Measurements from ENCODE around the gene ZNF521.

ZNF521 gene

DNA sequence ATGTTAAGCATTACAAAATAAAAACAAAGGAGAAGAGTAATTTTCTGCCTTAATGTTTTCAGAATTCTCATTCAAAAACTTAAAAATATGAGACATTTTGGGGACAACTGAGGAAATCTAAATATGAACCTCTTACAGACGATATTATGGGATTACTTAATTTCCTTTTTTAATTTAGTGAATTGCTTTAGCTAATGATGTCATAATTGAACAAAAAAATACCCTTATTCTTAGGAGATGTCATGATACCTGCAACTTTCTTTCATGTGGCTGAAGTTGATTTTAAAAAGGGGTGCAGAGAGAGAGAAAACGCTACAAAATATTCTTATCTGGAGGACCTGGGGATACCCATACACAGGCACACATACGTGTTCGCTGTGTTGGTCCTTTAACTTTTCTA is 129.3 kb downstream of the ZNF521 start:
- WGBS (ENCODE audit: insufficient coverage), result 100% methylated on average over 2 of the region's 4 CpGs
- CTCF ChIA-PET, result interaction anchor here (1.2 to 2.1 kb wide), 6 partner anchors 9 to 26 kb away, joined by 3 to 6 read pairs (median 4); no protein-coding TSS in a partner anchor
- Histone ChIP-seq H3K36me3 (ENCODE audit: control insufficient read depth in 4 of 4, insufficient read depth in 4 of 4, low read length in 3 of 4) (peaks cover 13 to 45% (median 28%) of the 10 kb centered on the region in 4 experiments), H3K9me3 (ENCODE audit: control extremely low read depth in 1 of 5, control insufficient read depth in 4 of 5, insufficient read depth in 2 of 5, low read depth in 1 of 5, low read length in 4 of 5) (no peaks in the 10 kb centered on the region), H3K27me3 (replicated peaks in 2 of 5; ENCODE audit: control insufficient read depth in 4 of 5, insufficient read depth in 5 of 5, low read length in 4 of 5) (no peaks in the 10 kb centered on the region), H3K4me1 (ENCODE audit: control extremely low read depth in 1 of 4, control insufficient read depth in 4 of 4, insufficient read depth in 4 of 4, low read length in 3 of 4) (peaks cover 15 to 59% (median 37%) of the 10 kb centered on the region in 4 experiments), H3K27ac (ENCODE audit: insufficient read depth in 1 of 2, low read depth in 1 of 2, low read length in 2 of 2, poor library complexity in 1 of 2, severe bottlenecking in 2 of 2) (peak overlapping the region; percentile 18 to 65), H3K4me3 (ENCODE audit: control insufficient read depth in 1 of 7, extremely low read depth in 1 of 7, insufficient read depth in 4 of 7, low read depth in 2 of 7, low read length in 6 of 7) (no peak overlapping the region)
- POLR2A ChIA-PET, result interaction anchor here (1.8 kb wide), 1 partner anchor 10 kb away, joined by 5 read pairs; no protein-coding TSS in a partner anchor
- DNase-seq, result no peak

- DNase-seq, result no peak
- no peaks in the 10 kb centered on the region for H3K27me3 ChIP-seq (replicated peaks in 2 of 5; ENCODE audit: control insufficient read depth in 4 of 5, insufficient read depth in 5 of 5, low read length in 4 of 5)
- H3K4me1 ChIP-seq (ENCODE audit: control extremely low read depth in 1 of 4, control insufficient read depth in 4 of 4, insufficient read depth in 4 of 4, low read length in 3 of 4), result peaks cover 0 to 12% (median 2%) of the 10 kb centered on the region in 4 experiments
- H3K36me3 ChIP-seq (ENCODE audit: control insufficient read depth in 4 of 4, insufficient read depth in 4 of 4, low read length in 3 of 4), result peaks cover 0 to 5% (median 4%) of the 10 kb centered on the region in 4 experiments
- 100% methylated on average over 3 of the region's 3 CpGs for WGBS (ENCODE audit: insufficient coverage)
- CTCF ChIA-PET, result no interaction called here
- no peak overlapping the region for H3K4me3 ChIP-seq (ENCODE audit: control insufficient read depth in 1 of 7, extremely low read depth in 1 of 7, insufficient read depth in 4 of 7, low read depth in 2 of 7, low read length in 6 of 7)
- POLR2A ChIA-PET, result no interaction called here
- H3K27ac ChIP-seq (ENCODE audit: insufficient read depth in 1 of 2, low read depth in 1 of 2, low read length in 2 of 2, poor library complexity in 1 of 2, severe bottlenecking in 2 of 2), result no peak overlapping the region
- H3K9me3 ChIP-seq (ENCODE audit: control extremely low read depth in 1 of 5, control insufficient read depth in 4 of 5, insufficient read depth in 2 of 5, low read depth in 1 of 5, low read length in 4 of 5), result no peaks in the 10 kb centered on the region
Observed at GRCh38 chr18:25210622-25211021, 141.3 kb downstream of the ZNF521 start.

DNA sequence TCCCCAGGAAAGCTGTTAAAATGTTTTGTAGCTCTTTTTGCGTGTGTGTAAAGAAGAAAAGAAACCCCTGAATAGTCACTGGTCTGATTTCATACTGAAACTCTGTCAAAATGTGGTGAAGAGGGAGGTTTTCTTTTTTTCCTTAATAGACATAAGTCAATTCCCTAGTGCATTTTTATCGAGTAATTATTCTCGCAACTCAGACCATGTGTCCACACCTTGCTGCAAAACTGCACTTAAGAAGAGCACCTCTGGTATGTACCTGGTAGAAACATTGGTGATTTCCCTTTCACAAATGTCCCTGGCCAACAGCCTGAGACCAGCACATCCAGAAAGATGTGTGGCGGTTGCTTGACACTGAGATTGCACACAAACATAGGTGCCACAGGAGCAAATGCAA is 159.9 kb downstream of the ZNF521 start:
- POLR2A ChIA-PET, result no interaction called here
- H3K4me3 ChIP-seq (ENCODE audit: control insufficient read depth in 1 of 7, extremely low read depth in 1 of 7, insufficient read depth in 4 of 7, low read depth in 2 of 7, low read length in 6 of 7), result no peak overlapping the region
- WGBS (ENCODE audit: insufficient coverage), result 78% methylated on average over 4 of the region's 4 CpGs

DNA sequence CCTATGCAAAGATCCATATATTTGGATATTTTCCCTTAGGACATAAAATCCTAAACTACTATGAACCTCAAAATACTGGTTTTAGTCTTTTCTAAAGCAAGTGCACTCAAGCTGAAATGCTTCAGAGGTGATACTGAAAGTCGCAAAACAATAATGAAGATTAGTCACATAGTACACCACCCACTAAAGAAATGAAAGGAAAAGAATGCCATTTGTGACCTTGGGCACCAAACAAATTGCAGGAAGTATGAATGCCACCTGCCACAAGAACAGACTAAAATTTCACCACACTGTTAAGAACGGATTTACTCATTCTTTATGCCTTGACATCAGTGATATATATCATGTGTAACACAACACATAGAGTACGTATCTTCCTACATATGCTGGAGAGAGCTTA is 161.5 kb downstream of the ZNF521 start:
- Histone ChIP-seq H3K4me1 (ENCODE audit: control extremely low read depth in 1 of 4, control insufficient read depth in 4 of 4, insufficient read depth in 4 of 4, low read length in 3 of 4) (peaks cover 0 to 14% (median 6%) of the 10 kb centered on the region in 4 experiments), H3K27ac (ENCODE audit: insufficient read depth in 1 of 2, low read depth in 1 of 2, low read length in 2 of 2, poor library complexity in 1 of 2, severe bottlenecking in 2 of 2) (no peak overlapping the region), H3K27me3 (replicated peaks in 2 of 5; ENCODE audit: control insufficient read depth in 4 of 5, insufficient read depth in 5 of 5, low read length in 4 of 5) (no peaks in the 10 kb centered on the region), H3K9me3 (ENCODE audit: control extremely low read depth in 1 of 5, control insufficient read depth in 4 of 5, insufficient read depth in 2 of 5, low read depth in 1 of 5, low read length in 4 of 5) (no peaks in the 10 kb centered on the region), H3K4me3 (ENCODE audit: control insufficient read depth in 1 of 7, extremely low read depth in 1 of 7, insufficient read depth in 4 of 7, low read depth in 2 of 7, low read length in 6 of 7) (no peak overlapping the region), H3K36me3 (ENCODE audit: control insufficient read depth in 4 of 4, insufficient read depth in 4 of 4, low read length in 3 of 4) (peaks cover 2 to 12% (median 2%) of the 10 kb centered on the region in 4 experiments)
- CTCF ChIA-PET, result interaction anchor here (0.6 to 2.4 kb wide), 3 partner anchors 18 to 69 kb away, joined by 3 to 6 read pairs (median 3); no protein-coding TSS in a partner anchor
- POLR2A ChIA-PET, result no interaction called here
- 100% methylated on average over 1 of the region's 3 CpGs for whole genome bisulfite sequencing (ENCODE audit: insufficient coverage)
- DNase-seq, result peak in 2 of 3 donors; percentile 39 to 57

More for the DNA sequence above, 159.9 kb downstream of the ZNF521 start:
- peaks cover 0 to 3% (median 0%) of the 10 kb centered on the region in 4 experiments for H3K4me1 ChIP-seq (ENCODE audit: control extremely low read depth in 1 of 4, control insufficient read depth in 4 of 4, insufficient read depth in 4 of 4, low read length in 3 of 4)
- no peak overlapping the region for H3K27ac ChIP-seq (ENCODE audit: insufficient read depth in 1 of 2, low read depth in 1 of 2, low read length in 2 of 2, poor library complexity in 1 of 2, severe bottlenecking in 2 of 2)
- peaks cover 2 to 12% (median 2%) of the 10 kb centered on the region in 4 experiments for H3K36me3 ChIP-seq (ENCODE audit: control insufficient read depth in 4 of 4, insufficient read depth in 4 of 4, low read length in 3 of 4)
- no peak for DNase-seq
- CTCF ChIA-PET, result no interaction called here
- no peaks in the 10 kb centered on the region for H3K9me3 ChIP-seq (ENCODE audit: control extremely low read depth in 1 of 5, control insufficient read depth in 4 of 5, insufficient read depth in 2 of 5, low read depth in 1 of 5, low read length in 4 of 5)
- no peaks in the 10 kb centered on the region for H3K27me3 ChIP-seq (replicated peaks in 2 of 5; ENCODE audit: control insufficient read depth in 4 of 5, insufficient read depth in 5 of 5, low read length in 4 of 5)

DNA sequence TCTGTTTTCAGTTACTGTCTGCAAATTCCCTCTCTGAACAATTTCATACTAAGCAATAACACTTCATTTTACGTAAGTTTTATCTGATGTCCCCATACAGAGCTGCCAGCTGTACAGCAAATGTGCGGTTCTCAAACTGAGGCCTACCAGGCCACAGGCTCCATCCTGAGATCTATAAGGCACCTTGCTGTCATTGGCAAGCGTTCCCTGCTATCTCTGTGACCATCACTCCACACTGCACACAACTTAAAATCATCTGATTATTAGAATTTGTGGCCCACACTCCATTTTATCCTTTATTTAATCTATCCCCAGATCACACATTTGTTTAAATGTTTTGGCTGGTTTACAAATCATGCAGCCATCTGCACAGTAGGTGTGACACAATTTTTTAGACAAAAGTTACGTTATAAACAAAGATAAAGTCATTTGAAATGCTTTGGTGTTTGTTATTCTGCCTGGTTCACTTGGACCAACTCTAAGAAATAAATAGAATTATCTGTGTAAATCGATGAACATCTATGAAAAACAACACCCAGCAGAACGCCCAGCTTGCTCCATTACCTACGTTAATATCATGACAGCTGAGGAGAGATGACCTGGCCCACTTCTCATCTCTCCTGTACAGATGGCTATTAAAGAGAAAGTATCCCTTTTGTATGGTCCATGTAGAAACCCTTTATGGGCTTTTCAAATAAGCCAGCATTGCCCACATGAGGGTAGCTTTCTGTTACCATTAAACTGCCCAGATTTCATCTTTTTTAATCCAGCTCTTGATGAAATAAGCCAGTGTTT is 162.4 kb downstream of the ZNF521 start:
- Histone ChIP-seq H3K36me3 (ENCODE audit: control insufficient read depth in 4 of 4, insufficient read depth in 4 of 4, low read length in 3 of 4) (peaks cover 2 to 15% (median 2%) of the 10 kb centered on the region in 4 experiments), H3K27me3 (replicated peaks in 2 of 5; ENCODE audit: control insufficient read depth in 4 of 5, insufficient read depth in 5 of 5, low read length in 4 of 5) (no peaks in the 10 kb centered on the region), H3K9me3 (ENCODE audit: control extremely low read depth in 1 of 5, control insufficient read depth in 4 of 5, insufficient read depth in 2 of 5, low read depth in 1 of 5, low read length in 4 of 5) (no peaks in the 10 kb centered on the region), H3K27ac (ENCODE audit: insufficient read depth in 1 of 2, low read depth in 1 of 2, low read length in 2 of 2, poor library complexity in 1 of 2, severe bottlenecking in 2 of 2) (no peak overlapping the region), H3K4me3 (ENCODE audit: control insufficient read depth in 1 of 7, extremely low read depth in 1 of 7, insufficient read depth in 4 of 7, low read depth in 2 of 7, low read length in 6 of 7) (no peak overlapping the region), H3K4me1 (ENCODE audit: control extremely low read depth in 1 of 4, control insufficient read depth in 4 of 4, insufficient read depth in 4 of 4, low read length in 3 of 4) (peaks cover 0 to 18% (median 7%) of the 10 kb centered on the region in 4 experiments)
- WGBS (ENCODE audit: insufficient coverage), result 100% methylated on average over 4 of the region's 7 CpGs
- ChIA-PET POLR2A (interaction anchor here (0.6 kb wide), 1 partner anchor 46 kb away, joined by 4 read pairs; no protein-coding TSS in a partner anchor), CTCF (interaction anchor here (1.0 to 2.4 kb wide), 4 partner anchors 11 to 24 kb away, joined by 3 to 6 read pairs (median 4); no protein-coding TSS in a partner anchor)
- no peak for DNase-seq

DNA sequence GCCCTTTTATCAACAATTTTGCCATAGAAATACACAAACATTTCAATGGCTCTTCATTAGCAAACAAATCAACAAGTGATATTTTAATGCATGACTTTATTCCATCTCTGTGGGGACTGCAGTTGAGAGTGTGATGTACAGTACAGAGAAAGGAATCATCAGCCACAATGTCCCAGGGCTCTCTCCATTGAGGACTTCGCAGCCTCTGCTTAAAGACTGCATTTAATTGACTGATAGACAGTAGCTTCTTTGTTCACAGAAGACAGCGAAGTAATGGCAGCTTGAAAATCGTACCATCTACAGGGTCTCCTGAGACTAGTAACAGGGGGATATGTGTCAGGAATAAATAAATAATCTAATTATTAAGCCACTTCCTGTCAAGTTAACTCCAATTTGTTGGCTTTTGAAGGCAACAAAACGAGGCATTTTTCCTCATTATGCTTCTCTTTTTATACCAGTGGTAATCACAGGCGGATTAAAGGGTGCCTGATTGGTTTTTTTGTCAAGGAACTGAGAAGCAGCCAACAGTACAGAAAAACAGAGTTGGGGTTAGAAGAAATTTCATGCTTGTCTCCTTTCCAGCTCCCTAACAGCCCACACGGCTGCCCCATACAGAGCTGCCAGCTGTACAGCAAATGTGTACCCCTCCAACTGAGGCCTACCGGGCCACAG is 164.3 kb downstream of the ZNF521 start:
- POLR2A ChIA-PET, result no interaction called here
- peaks cover 0 to 18% (median 7%) of the 10 kb centered on the region in 4 experiments for H3K4me1 ChIP-seq (ENCODE audit: control extremely low read depth in 1 of 4, control insufficient read depth in 4 of 4, insufficient read depth in 4 of 4, low read length in 3 of 4)
- no peak overlapping the region for H3K4me3 ChIP-seq (ENCODE audit: control insufficient read depth in 1 of 7, extremely low read depth in 1 of 7, insufficient read depth in 4 of 7, low read depth in 2 of 7, low read length in 6 of 7)
- no peak overlapping the region for H3K27ac ChIP-seq (ENCODE audit: insufficient read depth in 1 of 2, low read depth in 1 of 2, low read length in 2 of 2, poor library complexity in 1 of 2, severe bottlenecking in 2 of 2)
- CTCF ChIA-PET, result no interaction called here
- H3K27me3 ChIP-seq (replicated peaks in 2 of 5; ENCODE audit: control insufficient read depth in 4 of 5, insufficient read depth in 5 of 5, low read length in 4 of 5), result no peaks in the 10 kb centered on the region
- 96% methylated on average over 6 of the region's 7 CpGs for WGBS (ENCODE audit: insufficient coverage)
- DNase-seq, result no peak
- no peaks in the 10 kb centered on the region for H3K9me3 ChIP-seq (ENCODE audit: control extremely low read depth in 1 of 5, control insufficient read depth in 4 of 5, insufficient read depth in 2 of 5, low read depth in 1 of 5, low read length in 4 of 5)
- peaks cover 2 to 15% (median 2%) of the 10 kb centered on the region in 4 experiments for H3K36me3 ChIP-seq (ENCODE audit: control insufficient read depth in 4 of 4, insufficient read depth in 4 of 4, low read length in 3 of 4)
